HepG2 (cell line): ENCODE results near the gene PTGDR. TPM values are rescaled to one million over a fixed set of nuclear protein-coding genes. Genes with fewer than 3 reads are reported as not detected.

Experiments
- ATAC-seq: fragments of 200-7000 bp; cut with Tn5 transposase; 3 replicates; pipeline ENCODE4 v1.9.1; 2020; ENCODE audit warnings: mild to moderate bottlenecking, moderate library complexity
- BruUV-seq: library from RNA; stranded (reverse); fragments of 400-500 nt; replicated peaks from 2 replicates; lab custom pipeline; 2021; lab: Mats Ljungman, UMichigan
- CTCF ChIA-PET: fragments of 300-600 bp; formaldehyde crosslinking; extraction: SDS; loops from one replicate; lab custom pipeline; 2021; ENCODE audit warnings: low total read pairs, inconsistent platforms, low intra/inter-chr PET ratio; lab: Yijun Ruan, JAX
- POLR2A ChIA-PET: fragments of 350-600 bp; sonication (Branson Sonifier 250); formaldehyde crosslinking; loops from one replicate; lab custom pipeline; 2020; ENCODE audit warnings: antibody characterized with exemption, inconsistent platforms; lab: Yijun Ruan, JAX
- DNase-seq: peaks from one replicate; pipeline ENCODE4 v3.0.0-alpha.2; 2015; ENCODE audit warnings: low spot score
- FAIRE-seq: peaks from 3 replicates; lab custom pipeline; 2011; peaks lifted over from hg19 to GRCh38; lab: Jason Lieb, UNC
- H2AFZ ChIP-seq: one replicate; pipeline ENCODE4 v1.6.1; 2011; ENCODE audit warnings: low read length, inconsistent platforms
- H3K27ac ChIP-seq: fragments of 300-600 bp; 3 replicates; pipeline ENCODE4 v1.8.0; 2011; ENCODE audit warnings: mixed run types, mild to moderate bottlenecking, mixed read lengths, low read length, inconsistent platforms; ENCODE audit not compliant: insufficient read depth; ENCODE audit errors: extremely low read length
- H3K27me3 ChIP-seq, 2 experiments: fragments of 200-600 bp in 1 of 2; 2 replicates in 1 of 2; 3 replicates in 1 of 2; pipeline versions ENCODE4 v1.6.0 to v1.8.0; 2011; ENCODE audit warnings: low read length in 2 of 2, mild to moderate bottlenecking in 2 of 2, moderate library complexity in 2 of 2, inconsistent platforms in 1 of 2; ENCODE audit not compliant: insufficient read depth in 2 of 2, control insufficient read depth in 1 of 2
- H3K36me3 ChIP-seq, 2 experiments: fragments of 200-600 bp in 1 of 2; replicated peaks in 1 of 2; 2 replicates in 1 of 2; 3 replicates in 1 of 2; pipeline versions ENCODE4 v1.5.1 to v1.8.0; 2011; ENCODE audit warnings: low read length in 2 of 2, inconsistent platforms in 1 of 2; ENCODE audit not compliant: insufficient read depth in 2 of 2, control insufficient read depth in 1 of 2
- H3K4me1 ChIP-seq: 2 replicates; pipeline ENCODE4 v1.5.1; 2012; ENCODE audit warnings: low read length, inconsistent platforms; ENCODE audit not compliant: insufficient read depth
- H3K4me2 ChIP-seq: 2 replicates; pipeline ENCODE4 v1.6.0; 2011; ENCODE audit warnings: low read depth, low read length, inconsistent platforms
- H3K4me3 ChIP-seq, 3 experiments: fragments of 200-600 bp in 1 of 3; sonication (generic), shearing (Covaris generic) in 1 of 3; replicated peaks in 1 of 3; 2 replicates each; pipeline ENCODE4 v1.5.1; 2011 to 2016; ENCODE audit warnings: low read length in 3 of 3, inconsistent platforms in 2 of 3, low read depth in 2 of 3, mild to moderate bottlenecking in 2 of 3, control low read depth in 1 of 3, mixed read lengths in 1 of 3; ENCODE audit not compliant: insufficient read depth in 1 of 3
- H3K79me2 ChIP-seq: one replicate; pipeline ENCODE4 v1.6.1; 2011; ENCODE audit warnings: low read length, inconsistent platforms; ENCODE audit not compliant: insufficient read depth
- H3K9ac ChIP-seq: 2 replicates; pipeline ENCODE4 v1.6.0; 2011; ENCODE audit warnings: mild to moderate bottlenecking, low read depth, low read length, inconsistent platforms; ENCODE audit not compliant: insufficient read depth
- H3K9me3 ChIP-seq: 2 replicates; pipeline ENCODE4 v1.5.1; 2012; ENCODE audit warnings: mild to moderate bottlenecking, low read length
- H4K20me1 ChIP-seq: 2 replicates; pipeline ENCODE4 v1.6.0; 2011; ENCODE audit warnings: inconsistent platforms, mild to moderate bottlenecking, low read length, moderate library complexity; ENCODE audit not compliant: insufficient read depth
- ATF7 ChIP-seq, 2 experiments: fragments of 450-650 bp in 1 of 2; sonication (generic) in 1 of 2; formaldehyde crosslinking in 1 of 2; IDR thresholded peaks; 2 replicates each; pipeline versions ENCODE4 v1.4.0 to v1.6.1; 2016 to 2020; ENCODE audit warnings: antibody characterized with exemption in 1 of 2, mild to moderate bottlenecking in 1 of 2, missing genetic modification reagents in 1 of 2
- CREB1 ChIP-seq, 2 experiments: fragments of 450-650 bp in 1 of 2; IDR thresholded peaks; 2 replicates each; pipeline ENCODE4 v1.6.1; 2016 to 2017; ENCODE audit warnings: control low read depth in 1 of 2, mild to moderate bottlenecking in 1 of 2, missing compliant biosample characterization in 1 of 2, missing genetic modification characterization in 1 of 2
- NBN ChIP-seq: fragments of 450-650 bp; conservative IDR thresholded peaks from 2 replicates; pipeline ENCODE4 v1.6.1; 2017
- ZFP37 ChIP-seq: sonication (generic); formaldehyde crosslinking; IDR thresholded peaks from 2 replicates; pipeline ENCODE4 v1.4.0; 2020; ENCODE audit warnings: missing genetic modification reagents, borderline replicate concordance
- ZNF687 ChIP-seq: sonication (generic); formaldehyde crosslinking; IDR thresholded peaks from 2 replicates; pipeline ENCODE4 v1.5.1; 2020; ENCODE audit warnings: mild to moderate bottlenecking, missing genetic modification reagents, moderate library complexity
- WGBS: methylation state at CpG from one replicate; pipeline ENCODE4 v1.1.6; 2017; ENCODE audit warnings: low lambda C conversion rate; 5-methylcytosine and 5-hydroxymethylcytosine counted together
- in situ Hi-C: cut with HindIII; loops from 2 replicates; pipeline ENCODE4 v1.10.0; 2017; ENCODE audit warnings: low pct_unique_long_range_greater_than_20kb; ENCODE audit not compliant: extremely low pct_ligation_motif_present
- intact Hi-C: fragments of 100-400 bp; cut with micrococcal nuclease; formaldehyde crosslinking; loops from one replicate; pipeline ENCODE4 v1.10.0; 2022; ENCODE audit not compliant: unreplicated experiment
- polyA plus RNA-seq, 8 experiments: library from polyadenylated mRNA; depleted of rRNA in 3 of 8; stranded (reverse) in 7 of 8; unstranded in 1 of 8; fragments of >200 nt; fragmentation: Illumina TruSeq in 4 of 8; extraction: Trizol in 4 of 8; gene quantifications; 2 replicates each; pipeline versions ENCODE4 v1.2.1 to v1.2.3, GENCODE V29; 2011 to 2016; ENCODE audit warnings: low read depth in 4 of 8, missing spikeins in 1 of 8, mixed read lengths in 1 of 8; ENCODE audit not compliant: insufficient read depth in 1 of 8
- total RNA-seq, 5 experiments: library from RNA; depleted of rRNA; stranded (reverse); fragments of >200 nt; fragmentation: Illumina TruSeq; extraction: Trizol; gene quantifications; 2 replicates each; pipeline ENCODE4 v1.2.3, GENCODE V29; 2016; ENCODE audit warnings: low read depth in 1 of 5

PTGDR gene
- total and polyA plus RNA-seq, 2 of the 13 experiments (the other 11 are each of a cell fraction or from before 2014, with no cell fraction given) = not detected

- FAIRE-seq (no peak), ATAC-seq (no peak), DNase-seq (no peak)
- Histone ChIP-seq H3K4me2 (no peak overlapping the region), H3K4me3 (no peak overlapping the region), H3K4me1 (no peaks in the 10 kb centered on the region), H3K9ac (no peak overlapping the region), H2AFZ (no peak overlapping the region), H3K27me3 (peaks cover 0 to 38% of the 10 kb centered on the region in 2 experiments; a peak in 2 of 5 replicates), H4K20me1 (no peaks in the 10 kb centered on the region), H3K9me3 (no peaks in the 10 kb centered on the region), H3K79me2 (no peaks in the 10 kb centered on the region), H3K36me3 (no peaks in the 10 kb centered on the region), H3K27ac (no peak overlapping the region)
- 0% methylated on average over 1 of the region's 1 CpG for WGBS
- POLR2A ChIA-PET = no interaction called here
- in situ Hi-C loops (no loop called here), intact Hi-C loops (no loop called here)
- TF ChIP-seq ATF7 (IDR thresholded peaks at IDR 0.05) (peak; percentile 84), ATF7 (CRISPR knock-in tag; IDR thresholded peaks at IDR 0.05) (no peak), ZNF687 (no peak), NBN (no peak), CREB1 (IDR thresholded peaks at IDR 0.05) (peak; percentile 51; the same call in 1 of the 2 replicates), CREB1 (CRISPR knock-in tag; IDR thresholded peaks at IDR 0.05) (no peak), ZFP37 (CRISPR knock-in tag) (no peak)
- no TSS peak for BruUV-seq
- CTCF ChIA-PET = no interaction called here
Observed at GRCh38 chr14:52271538-52271937, 4.0 kb downstream of the PTGDR start.
